Natural killer cell (primary cell): ENCODE measurements around the gene MAVS. TPM values are rescaled to one million over a fixed set of nuclear protein-coding genes. Genes with fewer than 3 reads are reported as not detected.

Source experiments
- ATAC-seq, 3 donors: fragments of 150-1000 bp in 2 of 3; fragments of 200-7000 bp in 1 of 3; cut with Tn5 transposase; 1 replicate in 1 of 3; 2 replicates in 2 of 3; pipeline ENCODE4 v1.10.0; 2021; ENCODE audit warnings: mild to moderate bottlenecking in 2 of 3, moderate library complexity in 2 of 3
- DNase-seq, 2 donors: peaks; one replicate each; pipeline versions ENCODE4 v3.0.0 to v3.0.0-alpha.2; 2013 to 2021; ENCODE audit warnings: mixed read lengths in 1 of 2
- H3K27ac ChIP-seq: one replicate; pipeline ENCODE4 v1.5.1; 2013; ENCODE audit warnings: mild to moderate bottlenecking, low read length
- H3K27me3 ChIP-seq: one replicate; pipeline ENCODE4 v1.6.1; 2013; ENCODE audit warnings: low read length; ENCODE audit not compliant: control insufficient read depth, insufficient read depth
- H3K36me3 ChIP-seq: one replicate; pipeline ENCODE4 v1.6.1; 2013; ENCODE audit warnings: low read length; ENCODE audit not compliant: control insufficient read depth, insufficient read depth
- H3K4me1 ChIP-seq: one replicate; pipeline ENCODE4 v1.6.1; 2013; ENCODE audit warnings: low read length; ENCODE audit not compliant: control insufficient read depth, insufficient read depth
- H3K4me3 ChIP-seq: one replicate; pipeline ENCODE4 v1.5.1; 2013; ENCODE audit warnings: low read length
- H3K9me3 ChIP-seq: one replicate; pipeline ENCODE4 v1.6.1; 2013; ENCODE audit warnings: low read length; ENCODE audit not compliant: control insufficient read depth, insufficient read depth
- H3K27ac Mint-ChIP-seq, 2 donors: one replicate each; pipeline ENCODE4 v1.8.0; 2022; ENCODE audit warnings: mild to moderate bottlenecking in 2 of 2, mixed read lengths in 2 of 2, moderate library complexity in 1 of 2
- H3K27me3 Mint-ChIP-seq, 2 donors: one replicate each; pipeline ENCODE4 v1.8.0; 2022; ENCODE audit warnings: low read depth in 2 of 2, mixed read lengths in 2 of 2
- H3K36me3 Mint-ChIP-seq: one replicate; pipeline ENCODE4 v1.8.0; 2022; ENCODE audit warnings: mixed read lengths
- H3K4me1 Mint-ChIP-seq, 2 donors: one replicate each; pipeline ENCODE4 v1.8.0; 2022; ENCODE audit warnings: mixed read lengths in 2 of 2
- H3K4me3 Mint-ChIP-seq: one replicate; pipeline ENCODE4 v1.8.0; 2022; ENCODE audit warnings: mild to moderate bottlenecking, moderate library complexity, mixed read lengths
- H3K9me3 Mint-ChIP-seq, 2 donors: one replicate each; pipeline ENCODE4 v1.8.0; 2022; ENCODE audit warnings: mixed read lengths in 2 of 2
- WGBS: methylation state at CpG from one replicate; pipeline ENCODE4 v1.1.7; 2013; ENCODE audit warnings: missing lambda C conversion rate; ENCODE audit not compliant: insufficient coverage; 5-methylcytosine and 5-hydroxymethylcytosine counted together
- intact Hi-C: fragments of 100-400 bp; cut with micrococcal nuclease; formaldehyde crosslinking; loops from one replicate; pipeline ENCODE4 v1.14.2; 2022
- total RNA-seq, 4 donors: library from RNA; stranded (reverse); fragments of 120-200 nt in 1 of 4; gene quantifications; one replicate each; pipeline versions ENCODE4 v1.2.3 to v1.2.4, GENCODE V29; 2013 to 2022
- TF ChIP-seq, protein P1 (sequence below): fragments of 200-600 bp; IDR thresholded peaks from one replicate; pipeline ENCODE4 v1.8.0; 2022; ENCODE audit warnings: antibody characterized with exemption

The MAVS gene
- total RNA-seq, 3 donors from 2014 or later (not counting 1 experiment from before 2014, with no cell fraction given) = 23.1 to 30.8 (median 26.4) TPM

DNA sequence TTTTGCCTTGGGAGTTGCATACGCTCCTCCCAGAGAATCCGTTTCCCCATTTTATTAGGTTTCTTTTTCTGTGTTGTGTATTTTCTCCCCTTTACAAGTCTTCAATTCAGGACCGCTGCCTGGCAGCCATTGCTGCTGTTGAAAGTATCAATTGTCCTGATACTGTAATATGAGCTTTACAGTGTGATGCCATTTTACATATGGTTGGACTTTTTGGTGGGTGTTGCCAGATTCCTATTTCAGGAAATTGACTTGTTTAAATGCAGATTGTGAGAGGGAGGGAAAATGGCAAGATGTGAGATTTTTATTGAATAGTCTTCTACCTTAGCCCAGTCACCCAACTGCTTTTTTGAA, 43.7 kb downstream of the MAVS start:
- Mint-ChIP-seq H3K4me1 (peaks cover 58 to 66% of the 10 kb centered on the region in 2 donors), H3K27ac (peak overlapping the region; percentile 96 to 98), H3K27me3 (no peaks in the 10 kb centered on the region), H3K4me3 (peak overlapping the region; percentile 100), H3K36me3 (peaks cover 7% of the 10 kb centered on the region), H3K9me3 (no peaks in the 10 kb centered on the region)
- WGBS = no CpG with 5 or more reads among the region's 3 CpGs
- no peaks in the 10 kb centered on the region for H3K9me3 ChIP-seq
- H3K36me3 ChIP-seq = no peaks in the 10 kb centered on the region
- DNase-seq (no peak), ATAC-seq (no peak)
- TF ChIP-seq, protein P1, sequence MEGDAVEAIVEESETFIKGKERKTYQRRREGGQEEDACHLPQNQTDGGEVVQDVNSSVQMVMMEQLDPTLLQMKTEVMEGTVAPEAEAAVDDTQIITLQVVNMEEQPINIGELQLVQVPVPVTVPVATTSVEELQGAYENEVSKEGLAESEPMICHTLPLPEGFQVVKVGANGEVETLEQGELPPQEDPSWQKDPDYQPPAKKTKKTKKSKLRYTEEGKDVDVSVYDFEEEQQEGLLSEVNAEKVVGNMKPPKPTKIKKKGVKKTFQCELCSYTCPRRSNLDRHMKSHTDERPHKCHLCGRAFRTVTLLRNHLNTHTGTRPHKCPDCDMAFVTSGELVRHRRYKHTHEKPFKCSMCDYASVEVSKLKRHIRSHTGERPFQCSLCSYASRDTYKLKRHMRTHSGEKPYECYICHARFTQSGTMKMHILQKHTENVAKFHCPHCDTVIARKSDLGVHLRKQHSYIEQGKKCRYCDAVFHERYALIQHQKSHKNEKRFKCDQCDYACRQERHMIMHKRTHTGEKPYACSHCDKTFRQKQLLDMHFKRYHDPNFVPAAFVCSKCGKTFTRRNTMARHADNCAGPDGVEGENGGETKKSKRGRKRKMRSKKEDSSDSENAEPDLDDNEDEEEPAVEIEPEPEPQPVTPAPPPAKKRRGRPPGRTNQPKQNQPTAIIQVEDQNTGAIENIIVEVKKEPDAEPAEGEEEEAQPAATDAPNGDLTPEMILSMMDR = no peak
- intact Hi-C loops = no loop called here
- H3K4me3 ChIP-seq = peak overlapping the region; percentile 81
- H3K27me3 ChIP-seq = no peaks in the 10 kb centered on the region
- H3K27ac ChIP-seq = peak overlapping the region; percentile 82
- peaks cover 46% of the 10 kb centered on the region for H3K4me1 ChIP-seq

- Histone ChIP-seq H3K9me3 (no peaks in the 10 kb centered on the region), H3K36me3 (no peaks in the 10 kb centered on the region), H3K27me3 (no peaks in the 10 kb centered on the region), H3K27ac (peak overlapping the region; percentile 82), H3K4me3 (peak overlapping the region; percentile 81), H3K4me1 (peaks cover 51% of the 10 kb centered on the region)
- no peaks in the 10 kb centered on the region for H3K27me3 Mint-ChIP-seq
- peak overlapping the region; percentile 100 for H3K4me3 Mint-ChIP-seq
- no peaks in the 10 kb centered on the region for H3K9me3 Mint-ChIP-seq
- DNase-seq = no peak
- intact Hi-C loops = loop anchor here (1.0 kb wide), 1 partner anchor 9 kb away; no protein-coding TSS in a partner anchor
- ATAC-seq = no peak
- peaks cover 58 to 67% of the 10 kb centered on the region in 2 donors for H3K4me1 Mint-ChIP-seq
- peaks cover 7% of the 10 kb centered on the region for H3K36me3 Mint-ChIP-seq
- TF ChIP-seq, protein P1 = no peak
- H3K27ac Mint-ChIP-seq = peak overlapping the region; percentile 96 to 98
- WGBS = 54% methylated on average over 14 of the region's 16 CpGs
These were observed 44.6 kb downstream of the MAVS start for GRCh38 chr20:3890999-3891929.

- H3K9me3 Mint-ChIP-seq = no peaks in the 10 kb centered on the region
- peaks cover 61 to 67% of the 10 kb centered on the region in 2 donors for H3K4me1 Mint-ChIP-seq
These were observed 48.2 kb downstream of the MAVS start for GRCh38 chr20:3894796-3895195.

More at GRCh38 chr20:3894796-3895195, 48.2 kb downstream of the MAVS start:
- 70% methylated on average over 5 of the region's 5 CpGs for WGBS
- ATAC-seq (no peak), DNase-seq (no peak)
- Histone ChIP-seq H3K9me3 (no peaks in the 10 kb centered on the region), H3K36me3 (no peaks in the 10 kb centered on the region), H3K27me3 (no peaks in the 10 kb centered on the region), H3K4me3 (no peak overlapping the region), H3K4me1 (peaks cover 59% of the 10 kb centered on the region), H3K27ac (no peak overlapping the region)
- Mint-ChIP-seq H3K4me3 (no peak overlapping the region), H3K27ac (peak overlapping the region; percentile 44 to 58), H3K27me3 (no peaks in the 10 kb centered on the region), H3K36me3 (peaks cover 6% of the 10 kb centered on the region)
- intact Hi-C loops = no loop called here
- TF ChIP-seq, protein P1 = no peak
